WI38 (cell line): ENCODE data around the gene PIP4K2A.

Experiments used
- H3K4me3 ChIP-seq: 2 replicates; pipeline ENCODE4 v1.5.1; 2011; ENCODE audit warnings: low read depth, mild to moderate bottlenecking, control low read depth, low read length
- CTCF ChIP-seq: IDR thresholded peaks from 2 replicates; pipeline ENCODE4 v1.5.1; 2012; ENCODE audit warnings: low read depth, mild to moderate bottlenecking, control low read depth, low read length

Gene PIP4K2A

GRCh38 chr10:22711373-22711772 lies 3.0 kb downstream of the PIP4K2A start:
- no peak overlapping the region for H3K4me3 ChIP-seq
- no peak for TF ChIP-seq CTCF

- no peak overlapping the region for H3K4me3 ChIP-seq
- no peak for TF ChIP-seq CTCF
Observed at GRCh38 chr10:22710139-22710745, 4.1 kb downstream of the PIP4K2A start.

GRCh38 chr10:22708772-22709171 lies 5.6 kb downstream of the PIP4K2A start:
- no peak for TF ChIP-seq CTCF
- H3K4me3 ChIP-seq: no peak overlapping the region

- no peak overlapping the region for H3K4me3 ChIP-seq
- no peak for TF ChIP-seq CTCF
Observed at GRCh38 chr10:22705527-22705926, 8.9 kb downstream of the PIP4K2A start.

- H3K4me3 ChIP-seq: no peak overlapping the region
- no peak for TF ChIP-seq CTCF
Observed at GRCh38 chr10:22704942-22705341, 9.4 kb downstream of the PIP4K2A start.

- no peak overlapping the region for H3K4me3 ChIP-seq
- no peak for TF ChIP-seq CTCF
Observed at GRCh38 chr10:22704471-22704911, 9.9 kb downstream of the PIP4K2A start.

GRCh38 chr10:22702348-22702747 lies 12.0 kb downstream of the PIP4K2A start:
- TF ChIP-seq CTCF: no peak
- no peak overlapping the region for H3K4me3 ChIP-seq
